H54 (cell line): Measurements from ENCODE around the gene CARMIL1.

Experiments
- DNase-seq: peaks from one replicate; pipeline ENCODE4 v3.0.0; 2011; ENCODE audit warnings: low spot score, mixed read lengths; ENCODE audit not compliant: insufficient read length
- FAIRE-seq: peaks from 3 replicates; lab custom pipeline; 2011; peaks lifted over from hg19 to GRCh38; lab: Jason Lieb, UNC
- POLR2A ChIP-seq: IDR thresholded peaks from 2 replicates; pipeline ENCODE4 v1.6.1; 2011; ENCODE audit warnings: low read depth, mild to moderate bottlenecking, low read length

CARMIL1 gene

DNA sequence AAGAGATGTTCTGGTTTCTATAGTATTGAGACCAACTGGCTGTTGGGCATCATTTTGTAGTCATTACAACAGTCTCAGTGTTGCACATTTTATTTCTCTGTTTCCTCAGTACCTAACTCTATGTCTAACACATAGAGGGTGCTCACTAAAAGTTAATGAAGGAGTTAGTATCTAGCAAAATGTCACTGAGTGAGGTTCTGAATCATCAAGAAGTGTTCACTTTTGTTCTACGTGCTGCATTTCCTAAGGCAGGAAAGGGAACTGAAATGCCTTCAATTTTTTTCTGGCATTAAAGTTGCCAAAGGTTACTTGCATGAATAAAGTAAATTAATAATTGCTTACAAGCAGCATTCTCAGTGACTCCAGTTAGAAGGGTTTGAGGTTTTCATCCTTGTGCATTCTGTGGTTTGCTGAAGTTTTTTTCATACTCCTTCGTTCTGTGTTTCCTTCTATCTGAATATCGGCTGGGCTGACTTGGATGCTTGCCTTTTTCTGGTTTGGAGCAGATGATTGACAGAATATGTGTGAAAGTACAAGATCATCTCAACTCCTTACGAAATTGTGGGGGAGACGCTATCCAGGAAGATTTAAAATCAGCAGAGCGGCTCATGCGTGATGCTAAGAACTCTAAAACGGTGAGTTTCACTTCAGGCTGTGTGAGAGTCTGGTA, 258.3 kb downstream of the CARMIL1 start:
- no peak for TF ChIP-seq POLR2A
- FAIRE-seq (no peak), DNase-seq (no peak)

DNA sequence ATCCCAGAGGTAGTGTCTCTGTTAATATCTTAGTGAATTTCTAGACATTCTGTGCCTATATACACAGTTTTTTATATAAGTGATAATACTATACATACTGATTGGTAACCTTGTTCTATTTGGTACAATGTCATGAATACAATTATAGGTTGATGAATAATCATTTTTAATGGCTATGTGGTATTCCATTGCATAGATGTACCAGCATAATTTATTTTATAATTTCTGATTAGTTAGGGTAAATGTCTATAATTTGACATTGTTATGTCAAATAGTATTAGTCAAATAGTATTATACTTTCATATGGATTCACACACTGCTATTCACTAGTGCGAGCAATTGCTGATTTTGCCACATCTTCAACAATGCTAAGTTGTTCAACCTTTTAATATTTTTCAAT, 262.1 kb downstream of the CARMIL1 start:
- FAIRE-seq = no peak
- TF ChIP-seq POLR2A = no peak

DNA sequence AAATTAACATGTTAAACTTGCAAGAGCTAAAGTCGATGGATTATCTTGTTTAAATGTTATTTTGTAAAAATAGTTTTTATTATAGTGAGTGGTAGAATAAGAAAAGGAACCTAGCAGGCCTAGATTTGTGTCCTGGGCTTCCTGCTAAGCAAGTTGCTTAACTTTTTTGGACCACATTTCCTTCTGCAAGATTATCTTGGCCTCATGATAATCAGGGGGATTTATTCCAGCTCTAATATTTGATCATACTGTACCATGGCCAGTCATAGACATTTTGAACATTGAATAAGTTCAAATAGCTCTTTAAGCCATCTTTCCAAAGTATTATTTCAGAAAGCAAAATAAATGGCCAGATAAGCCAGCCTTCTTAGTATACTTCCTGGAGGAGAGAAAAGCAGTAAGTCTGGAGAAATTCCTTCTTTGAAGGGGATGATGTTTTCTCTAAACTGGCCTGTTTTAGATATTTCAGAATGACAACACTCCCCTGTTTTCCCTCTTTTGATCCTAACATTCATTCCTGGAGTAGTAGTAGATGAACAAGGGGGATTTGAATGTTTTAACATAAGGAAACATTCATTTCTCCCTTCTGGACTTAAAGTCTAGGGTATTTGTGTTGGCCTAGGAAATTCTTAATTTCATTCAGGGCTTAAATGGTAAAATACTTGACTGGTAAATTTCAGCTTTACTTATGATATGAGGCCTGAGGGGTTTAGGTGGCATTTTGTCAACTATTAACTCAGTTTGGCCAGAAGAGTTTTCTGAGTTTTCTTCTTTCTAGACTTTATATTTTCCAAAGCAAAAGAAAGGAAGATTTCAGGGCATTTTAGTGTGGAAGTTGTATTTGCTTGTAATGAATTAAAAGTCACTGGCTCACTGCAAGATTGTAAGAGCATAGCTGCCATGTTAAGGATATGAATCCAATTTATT, 264.1 kb downstream of the CARMIL1 start:
- FAIRE-seq = no peak

More for the DNA sequence above, 262.1 kb downstream of the CARMIL1 start:
- DNase-seq = no peak

DNA sequence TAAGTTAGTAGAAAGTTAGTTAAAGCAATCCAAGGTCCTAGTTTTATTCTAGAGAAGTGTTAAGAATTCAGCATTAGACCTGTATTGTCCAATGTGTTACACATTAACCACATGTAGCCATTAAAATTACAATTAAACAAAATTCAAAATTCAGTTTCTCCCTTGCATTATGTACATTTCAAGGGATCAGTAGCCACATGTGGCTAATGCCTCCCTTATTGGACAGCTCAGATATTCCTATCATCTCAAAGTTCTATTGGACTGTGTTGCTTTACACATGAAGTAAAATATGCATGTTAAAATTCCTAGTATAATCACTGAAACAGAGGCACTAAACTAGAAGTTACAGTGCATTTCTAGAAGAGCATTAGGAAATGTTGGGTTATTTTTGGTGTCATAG, 265.7 kb downstream of the CARMIL1 start:
- DNase-seq = no peak
- no peak for TF ChIP-seq POLR2A
- no peak for FAIRE-seq

More for the DNA sequence above, 264.1 kb downstream of the CARMIL1 start:
- DNase-seq = no peak
- no peak for TF ChIP-seq POLR2A

DNA sequence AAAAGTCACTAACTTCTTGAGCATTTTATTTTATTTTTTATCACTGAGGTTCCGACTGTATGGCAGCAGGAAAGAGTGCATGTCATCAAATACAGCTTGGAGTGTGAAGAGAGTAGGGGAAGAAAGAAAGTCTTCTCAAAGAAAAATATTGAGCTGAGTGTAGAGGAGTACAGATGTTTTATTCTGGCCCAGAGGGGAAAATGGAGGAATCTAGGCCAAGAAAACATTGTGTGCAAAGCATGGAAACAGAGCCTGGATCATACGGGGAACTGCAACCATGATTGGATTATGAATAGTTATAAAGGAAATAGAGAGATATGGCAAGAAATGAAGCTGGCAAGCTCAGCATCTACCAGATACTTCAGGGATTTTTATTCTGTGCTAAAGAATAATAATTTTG, 268.6 kb downstream of the CARMIL1 start:
- no peak for TF ChIP-seq POLR2A
- no peak for DNase-seq
- FAIRE-seq = no peak

DNA sequence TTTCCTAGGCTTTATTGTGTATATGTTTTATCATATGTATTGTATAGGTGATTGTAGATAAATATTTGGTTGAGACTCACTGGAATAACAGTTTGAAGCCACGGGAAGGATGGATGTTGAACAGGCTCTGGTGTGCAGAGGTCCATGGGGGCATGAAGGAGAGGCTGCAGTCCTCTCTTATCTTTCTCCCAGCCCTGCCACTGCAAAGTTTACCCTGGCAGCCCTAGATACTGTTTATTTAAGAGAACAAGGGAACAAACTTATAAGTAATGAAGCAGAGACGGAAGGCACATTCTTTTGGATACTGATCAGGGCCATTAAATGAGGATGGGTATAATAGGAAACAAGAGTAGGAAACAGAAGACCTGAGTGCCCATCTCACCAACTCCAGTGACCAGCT, 269.3 kb downstream of the CARMIL1 start:
- TF ChIP-seq POLR2A = no peak
- no peak for DNase-seq
- FAIRE-seq = no peak

DNA sequence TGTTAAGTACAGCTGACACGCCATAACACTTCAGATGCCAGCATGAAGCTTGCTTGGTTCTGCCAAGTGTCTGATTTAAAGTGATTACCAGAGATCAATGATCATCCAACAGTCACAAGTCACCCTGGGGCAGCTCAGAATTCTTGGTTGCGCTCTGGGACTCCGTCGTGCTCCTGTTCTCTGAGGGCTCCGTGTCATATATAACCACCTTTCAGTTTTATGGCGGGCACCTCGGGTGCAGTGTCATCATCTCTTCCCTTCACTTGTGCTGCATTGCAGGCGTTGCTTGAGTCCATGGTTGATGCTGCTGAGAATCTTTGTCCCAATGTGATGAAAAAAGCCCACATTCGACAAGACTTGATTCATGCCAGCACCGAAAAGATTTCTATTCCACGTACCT, 271.5 kb downstream of the CARMIL1 start:
- FAIRE-seq = no peak
- DNase-seq = no peak
- TF ChIP-seq POLR2A = no peak

DNA sequence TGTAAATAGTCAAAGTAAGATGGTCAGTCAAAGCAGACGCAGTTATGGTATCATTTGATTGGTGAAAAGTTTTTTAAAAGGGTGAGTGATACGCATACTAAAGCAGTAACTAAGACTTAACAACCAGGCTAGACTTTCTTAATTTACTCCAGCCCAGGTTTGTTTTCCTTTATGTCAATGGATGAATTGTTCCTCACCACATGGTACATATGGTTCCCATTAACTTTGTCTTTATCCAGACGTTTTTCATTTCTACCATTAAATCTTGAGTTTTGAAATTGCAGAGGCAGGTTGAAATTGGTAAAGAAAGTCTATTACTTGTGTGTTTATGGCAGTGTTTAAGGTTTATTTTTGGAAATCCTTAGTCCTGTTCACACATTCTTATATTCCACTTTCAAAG, 274.3 kb downstream of the CARMIL1 start:
- DNase-seq (no peak), FAIRE-seq (no peak)
- TF ChIP-seq POLR2A = no peak

DNA sequence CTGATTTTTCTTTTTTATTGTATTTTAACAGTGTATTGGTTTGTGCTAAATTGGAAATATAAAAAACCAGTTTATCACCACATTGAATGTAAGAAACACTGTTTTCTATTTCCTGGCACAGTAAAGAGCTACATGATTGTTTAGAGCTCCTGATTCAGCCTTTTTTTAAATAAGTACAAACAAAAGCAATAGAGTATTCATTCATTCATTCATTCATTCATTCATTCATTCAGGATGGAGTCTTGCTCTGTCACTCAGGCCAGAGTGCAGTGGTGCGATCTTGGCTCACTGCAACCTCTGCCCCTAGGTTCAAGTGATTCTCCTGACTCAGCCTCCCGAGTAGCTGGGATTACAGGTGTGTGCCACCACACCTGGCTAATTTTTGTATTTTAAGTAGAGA, 276.0 kb downstream of the CARMIL1 start:
- no peak for TF ChIP-seq POLR2A
- no peak for DNase-seq
- no peak for FAIRE-seq

DNA sequence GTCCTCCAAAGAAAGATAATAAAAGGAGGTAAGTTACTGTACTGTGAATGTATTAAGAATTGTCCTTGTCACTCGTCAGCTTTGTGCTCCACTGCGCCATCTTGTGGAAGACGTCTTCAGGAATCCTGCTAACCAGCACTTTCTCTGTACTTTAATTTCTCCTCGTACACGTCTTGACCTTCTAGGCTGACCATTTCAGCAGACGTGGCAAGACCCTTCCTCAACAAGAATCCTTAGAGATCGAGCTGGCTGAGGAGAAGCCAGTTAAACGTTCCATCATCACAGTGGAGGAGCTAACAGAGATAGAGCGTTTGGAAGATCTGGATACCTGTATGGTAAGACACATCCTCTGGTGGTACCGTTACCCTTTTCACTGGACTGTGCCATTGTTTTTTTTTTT, 277.3 kb downstream of the CARMIL1 start:
- FAIRE-seq = peak; percentile 97
- TF ChIP-seq POLR2A = no peak

DNA sequence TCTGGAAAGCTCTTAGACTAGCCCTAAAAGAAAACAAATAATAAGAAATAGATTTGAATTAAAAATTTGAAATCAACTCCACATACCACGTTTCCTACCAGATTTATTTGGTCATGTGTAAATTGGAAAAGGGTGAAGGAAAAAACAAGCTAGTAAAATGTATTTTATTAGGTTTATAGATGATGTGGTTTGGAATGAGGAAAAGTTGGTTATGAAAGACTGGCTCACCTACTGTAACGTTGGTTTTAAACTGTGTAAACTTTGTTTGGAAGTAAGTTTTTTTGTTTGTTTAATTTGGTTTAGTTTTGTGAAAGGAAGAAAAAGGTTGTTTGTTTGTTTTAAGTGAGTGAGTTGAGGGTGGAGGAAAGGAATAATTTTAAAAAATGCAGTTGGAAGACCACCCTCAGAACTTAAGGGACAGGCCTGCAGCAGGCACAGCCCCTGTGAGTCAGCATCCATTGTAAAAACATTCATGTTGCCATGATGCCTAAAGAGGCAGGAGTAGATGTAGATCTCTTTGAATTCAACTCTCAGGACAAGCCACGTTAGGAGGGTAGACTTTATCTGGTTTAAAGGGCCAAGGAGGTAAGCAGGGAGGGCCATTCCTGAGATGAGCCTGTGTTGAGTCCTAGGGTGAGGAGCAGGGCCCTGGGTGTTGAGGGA, 279.1 kb downstream of the CARMIL1 start:
- DNase-seq (no peak), FAIRE-seq (no peak)
- no peak for TF ChIP-seq POLR2A

More for the DNA sequence above, 277.3 kb downstream of the CARMIL1 start:
- peak; percentile 19 for DNase-seq

DNA sequence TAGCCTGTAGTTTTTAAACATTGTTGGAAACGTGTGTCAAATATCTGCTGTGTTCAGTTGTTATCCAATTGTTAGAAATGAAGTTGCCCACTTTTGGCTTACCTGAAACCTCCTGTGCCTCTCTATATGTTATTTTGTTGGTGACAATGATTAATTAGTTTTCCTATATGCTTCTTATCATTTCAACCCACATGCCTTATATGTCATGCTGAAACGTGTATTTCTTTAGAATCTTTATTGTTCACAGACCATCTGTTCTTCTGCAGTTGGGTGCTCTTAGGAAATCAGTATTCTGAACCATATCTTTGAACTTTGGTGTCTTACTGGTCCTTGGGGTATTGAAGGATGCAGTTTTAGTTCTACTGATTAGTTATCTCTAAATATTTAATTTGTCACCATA, 281.7 kb downstream of the CARMIL1 start:
- no peak for TF ChIP-seq POLR2A
- FAIRE-seq = no peak
- DNase-seq = no peak

DNA sequence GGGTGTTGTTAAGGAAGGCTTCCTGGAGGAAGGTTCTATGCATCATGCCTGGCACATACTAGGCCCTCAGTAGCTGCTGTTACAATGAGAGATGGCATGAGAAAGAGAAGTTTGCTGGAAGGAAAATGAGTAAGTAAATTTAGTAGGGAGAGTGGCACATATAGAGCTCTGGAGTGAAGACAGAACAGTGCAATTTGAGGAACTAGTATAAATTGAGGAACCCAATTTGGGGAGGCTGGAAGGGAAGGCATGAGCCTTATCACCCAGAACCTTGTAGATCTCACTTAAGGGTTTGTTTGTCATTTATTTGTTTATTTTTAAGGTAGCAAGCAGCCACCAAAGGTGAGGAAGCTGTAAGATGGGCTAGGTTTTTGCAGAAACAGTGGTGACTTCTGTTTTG, 285.8 kb downstream of the CARMIL1 start:
- DNase-seq (no peak), FAIRE-seq (no peak)

DNA sequence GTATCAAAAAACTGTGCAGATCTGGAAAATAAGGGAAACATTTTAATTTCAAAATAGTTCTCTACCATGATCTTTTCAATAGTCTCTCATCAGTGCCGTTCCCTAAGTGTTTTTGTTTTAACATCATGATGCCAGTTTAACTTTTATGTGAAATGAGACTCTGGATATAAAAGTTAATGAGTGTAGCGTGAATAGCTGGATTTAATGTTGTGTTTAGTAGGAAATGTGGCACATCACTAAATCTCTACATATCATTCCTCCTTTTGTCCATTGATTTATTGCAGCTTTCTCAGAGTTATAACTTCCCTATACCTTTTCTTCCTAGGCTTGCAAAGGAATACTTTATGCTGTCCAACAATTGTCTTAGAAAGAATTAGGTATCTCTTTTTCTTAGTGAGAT, 291.4 kb downstream of the CARMIL1 start:
- TF ChIP-seq POLR2A = no peak
- DNase-seq = no peak
- peak; percentile 50 for FAIRE-seq

More for the DNA sequence above, 285.8 kb downstream of the CARMIL1 start:
- no peak for TF ChIP-seq POLR2A
